HG03095 (cell line): ENCODE measurements around the gene AGAP1.

ENCODE experiments used
- ATAC-seq: cut with Tn5 transposase; IDR thresholded peaks from one replicate; pipeline ENCODE4 v1.9.1; 2021; ENCODE audit warnings: moderate library complexity; ENCODE audit not compliant: unreplicated experiment

AGAP1 gene

GRCh38 chr2:235493775-235494715 lies at the start of gene AGAP1:
AGAP1 (plus strand) TSS chr2:235494043.
- no peak for ATAC-seq

GRCh38 chr2:235444101-235444597 lies 49.7 kb upstream of the AGAP1 start:
- no peak for ATAC-seq

GRCh38 chr2:235445116-235445515 lies 48.7 kb upstream of the AGAP1 start:
- ATAC-seq = no peak

- ATAC-seq = no peak
These were observed 47.8 kb upstream of the AGAP1 start for GRCh38 chr2:235446082-235446481.

- no peak for ATAC-seq
These were observed 46.6 kb upstream of the AGAP1 start for GRCh38 chr2:235447210-235447609.

- no peak for ATAC-seq
These were observed 44.3 kb upstream of the AGAP1 start for GRCh38 chr2:235449568-235449967.

GRCh38 chr2:235453605-235454151 lies 40.2 kb upstream of the AGAP1 start:
- no peak for ATAC-seq

- no peak for ATAC-seq
These were observed 35.0 kb upstream of the AGAP1 start for GRCh38 chr2:235458839-235459273.

GRCh38 chr2:235460548-235461047 lies 33.2 kb upstream of the AGAP1 start:
- no peak for ATAC-seq

GRCh38 chr2:235461763-235462414 lies 32.0 kb upstream of the AGAP1 start:
- ATAC-seq = no peak

GRCh38 chr2:235462415-235462790 lies 31.4 kb upstream of the AGAP1 start:
- no peak for ATAC-seq

GRCh38 chr2:235463893-235464292 lies 29.9 kb upstream of the AGAP1 start:
- ATAC-seq = no peak

- ATAC-seq = no peak
These were observed 26.3 kb upstream of the AGAP1 start for GRCh38 chr2:235467588-235467987.

GRCh38 chr2:235468978-235469655 lies 24.7 kb upstream of the AGAP1 start:
- no peak for ATAC-seq

- no peak for ATAC-seq
These were observed 22.6 kb upstream of the AGAP1 start for GRCh38 chr2:235471186-235471747.

- ATAC-seq = no peak
These were observed 21.4 kb upstream of the AGAP1 start for GRCh38 chr2:235472443-235472842.

GRCh38 chr2:235478609-235479008 lies 15.2 kb upstream of the AGAP1 start:
- no peak for ATAC-seq

GRCh38 chr2:235479604-235480003 lies 14.2 kb upstream of the AGAP1 start:
- no peak for ATAC-seq

- ATAC-seq = no peak
These were observed 13.2 kb upstream of the AGAP1 start for GRCh38 chr2:235480614-235481013.

GRCh38 chr2:235483313-235483712 lies 10.5 kb upstream of the AGAP1 start:
- ATAC-seq = no peak

GRCh38 chr2:235485362-235485761 lies 8.5 kb upstream of the AGAP1 start:
- no peak for ATAC-seq
